ENCODE results near the gene SLC22A31. TPM values are rescaled to one million over a fixed set of nuclear protein-coding genes. Genes with fewer than 3 reads are reported as not detected.

SLC22A31 gene
- total and polyA plus RNA-seq, 9 donors, result 0.94 to 7.8 (median 2.7) TPM; not detected in 2

- Histone ChIP-seq H3K4me1 (ENCODE audit: insufficient read depth) (peaks cover 12% of the 10 kb centered on the region), H3K27me3 (no peaks in the 10 kb centered on the region), H3K36me3 (no peaks in the 10 kb centered on the region), H3K9me3 (no peaks in the 10 kb centered on the region), H3K27ac (no peak overlapping the region), H3K4me3 (no peak overlapping the region)
- TF ChIP-seq EP300 (IDR thresholded peaks at IDR 0.05) (no peak), CTCF (IDR thresholded peaks at IDR 0.05) (no peak), POLR2A (IDR thresholded peaks at IDR 0.05) (no peak)
- WGBS, 3 donors, result 71 to 78% (median 72%) methylated on average over 44 to 48 of the region's 48 CpGs
- no peak for DNase-seq
- intact Hi-C loops (cut with DNase I), result no loop called here
These were observed 41.1 kb downstream of the SLC22A31 start for GRCh38 chr16:89159066-89159849.

- Histone ChIP-seq H3K9me3 (no peaks in the 10 kb centered on the region), H3K36me3 (no peaks in the 10 kb centered on the region), H3K4me3 (no peak overlapping the region), H3K27ac (no peak overlapping the region), H3K27me3 (no peaks in the 10 kb centered on the region), H3K4me1 (ENCODE audit: insufficient read depth) (peaks cover 12% of the 10 kb centered on the region)
- no peak for TF ChIP-seq POLR2A (IDR thresholded peaks at IDR 0.05)
- TF ChIP-seq CTCF (IDR thresholded peaks at IDR 0.05), result no peak
- no peak for TF ChIP-seq EP300 (IDR thresholded peaks at IDR 0.05)
- intact Hi-C loops (cut with DNase I), result no loop called here
- no peak for DNase-seq
- 83 to 94% (median 90%) methylated on average over 12 of the region's 12 CpGs for WGBS, 3 donors
These were observed 42.6 kb downstream of the SLC22A31 start for GRCh38 chr16:89157778-89158177.

- DNase-seq, result no peak
- Histone ChIP-seq H3K9me3 (no peaks in the 10 kb centered on the region), H3K27me3 (no peaks in the 10 kb centered on the region), H3K27ac (no peak overlapping the region), H3K36me3 (no peaks in the 10 kb centered on the region), H3K4me3 (no peak overlapping the region), H3K4me1 (ENCODE audit: insufficient read depth) (peaks cover 12% of the 10 kb centered on the region)
- no peak for TF ChIP-seq EP300 (IDR thresholded peaks at IDR 0.05)
- no peak for TF ChIP-seq CTCF (IDR thresholded peaks at IDR 0.05)
- no peak for TF ChIP-seq POLR2A (IDR thresholded peaks at IDR 0.05)
- WGBS, 3 donors, result 60 to 71% (median 68%) methylated on average over 24 to 26 of the region's 26 CpGs
- intact Hi-C loops (cut with DNase I), result no loop called here
These were observed 43.3 kb downstream of the SLC22A31 start for GRCh38 chr16:89156740-89157645.

DNA sequence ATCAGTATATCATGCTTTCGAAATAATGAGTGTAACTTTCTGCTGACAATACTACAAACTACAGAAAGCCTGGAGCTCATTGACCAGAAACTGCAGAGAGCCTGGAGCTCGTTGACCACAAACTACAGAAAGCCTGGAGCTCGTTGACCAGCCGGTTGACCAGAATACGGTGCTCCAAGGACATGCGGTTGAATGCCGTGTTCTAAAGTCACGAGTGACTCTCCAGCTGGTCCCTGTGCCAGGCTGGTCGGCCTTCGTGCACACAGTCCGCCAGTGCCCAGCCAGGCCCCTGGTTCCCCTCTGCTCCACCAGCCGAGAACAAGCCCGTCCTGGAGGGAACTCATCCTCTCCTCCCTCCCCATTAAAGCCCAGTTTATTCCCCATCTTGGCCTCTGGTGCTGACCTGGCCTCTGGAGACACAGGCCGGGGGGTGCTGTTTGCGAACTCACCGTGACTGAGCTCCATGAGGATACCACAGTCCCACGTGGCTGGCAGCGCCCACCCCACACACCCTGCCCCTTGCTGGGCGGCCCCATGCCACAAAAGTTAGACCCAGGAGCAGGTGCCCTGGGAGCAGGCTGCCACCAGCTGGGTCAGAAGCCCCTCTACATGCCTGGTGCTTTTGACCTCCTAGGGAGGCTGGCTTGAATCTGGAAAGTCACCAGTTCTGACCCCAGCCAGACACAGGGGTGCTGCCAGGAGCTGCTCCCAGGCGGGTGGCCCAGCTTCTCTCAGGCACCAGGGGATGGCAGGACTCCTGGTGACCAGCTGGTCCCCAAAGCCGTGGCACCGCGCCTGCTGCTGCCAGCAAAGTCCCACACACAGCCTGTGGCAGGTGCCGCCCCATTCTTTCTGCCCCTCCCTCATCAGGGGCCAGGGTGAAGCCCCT is 44.2 kb downstream of the SLC22A31 start:
- H3K27me3 ChIP-seq, result no peaks in the 10 kb centered on the region
- WGBS, 3 donors, result 44 to 62% (median 52%) methylated on average over 24 of the region's 24 CpGs
- TF ChIP-seq POLR2A (IDR thresholded peaks at IDR 0.05) (no peak), EP300 (IDR thresholded peaks at IDR 0.05) (no peak), CTCF (IDR thresholded peaks at IDR 0.05) (no peak)
- intact Hi-C loops (cut with DNase I), result no loop called here
- no peak overlapping the region for H3K27ac ChIP-seq
- no peak for DNase-seq
- H3K4me3 ChIP-seq, result no peak overlapping the region
- peaks cover 12% of the 10 kb centered on the region for H3K4me1 ChIP-seq (ENCODE audit: insufficient read depth)
- H3K9me3 ChIP-seq, result no peaks in the 10 kb centered on the region
- H3K36me3 ChIP-seq, result no peaks in the 10 kb centered on the region

All from ovary (tissue), 9 donors.